Measurements from ENCODE around the gene YPEL3.

YPEL3 gene

DNA sequence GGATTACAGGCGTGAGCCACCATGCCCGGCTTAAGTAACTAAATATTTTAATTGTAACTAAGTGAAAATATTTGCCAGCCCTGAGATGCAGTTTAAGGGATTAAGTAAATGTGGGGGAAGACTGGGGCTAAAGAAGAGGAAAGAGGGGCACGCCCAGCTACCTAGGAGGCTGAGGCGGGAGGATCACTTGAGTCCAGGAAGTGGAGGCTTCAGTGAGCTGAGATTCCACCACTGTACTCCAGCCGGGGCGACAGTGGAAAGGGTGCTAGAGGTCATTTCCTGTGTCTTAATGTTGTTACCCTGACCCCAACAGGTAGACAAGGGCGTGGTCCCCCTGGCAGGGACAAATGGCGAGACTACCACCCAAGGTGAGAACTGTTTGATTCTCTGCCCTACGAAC is 27.7 kb downstream of the YPEL3 start:
- no peak for DNase-seq

GRCh38 chr16:30067584-30067916 is 28.5 kb downstream of the YPEL3 start:
- DNase-seq = no peak

GRCh38 chr16:30066761-30067583 is 29.0 kb downstream of the YPEL3 start:
- DNase-seq = no peak

DNA sequence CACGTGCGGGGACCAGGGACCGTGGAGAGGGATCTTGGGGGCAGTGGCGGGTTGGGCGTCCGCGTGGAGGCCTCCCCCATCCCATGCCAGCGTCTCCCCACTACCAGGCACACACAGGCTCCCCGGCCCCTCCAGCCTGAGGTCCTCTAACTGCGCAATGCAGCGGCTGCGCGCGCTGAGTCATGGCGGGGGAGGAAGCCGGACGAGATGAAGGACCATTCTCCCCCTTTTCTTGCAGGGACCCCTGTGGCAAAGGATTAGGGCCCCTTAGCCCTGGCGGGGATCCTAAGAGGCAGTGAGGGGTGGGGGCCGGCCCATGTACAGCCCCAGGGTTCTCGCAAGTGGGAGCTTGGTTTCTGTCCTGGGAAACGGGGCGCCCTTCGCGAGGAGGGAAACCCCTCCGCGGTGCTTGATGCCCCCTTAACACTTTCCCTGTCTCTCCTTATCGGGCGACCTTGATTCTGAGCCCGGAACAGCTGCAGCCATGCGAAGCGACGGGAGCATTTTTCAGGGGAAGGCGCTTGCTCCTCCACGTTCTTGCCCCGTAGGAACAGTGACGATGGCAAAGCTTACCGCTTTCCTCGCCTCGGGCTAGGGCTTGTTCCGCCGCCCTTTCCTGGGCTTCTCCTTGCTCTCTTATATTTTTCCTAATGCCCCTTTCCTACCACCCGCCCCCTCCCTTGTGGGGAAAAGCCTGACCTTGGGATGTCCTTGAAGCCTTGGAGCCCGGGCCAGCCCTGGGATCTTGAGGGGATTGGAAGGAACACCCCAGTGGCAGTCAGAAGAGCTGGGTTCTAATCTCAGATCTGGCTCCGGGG is 29.9 kb downstream of the YPEL3 start:
- DNase-seq = no peak

DNA sequence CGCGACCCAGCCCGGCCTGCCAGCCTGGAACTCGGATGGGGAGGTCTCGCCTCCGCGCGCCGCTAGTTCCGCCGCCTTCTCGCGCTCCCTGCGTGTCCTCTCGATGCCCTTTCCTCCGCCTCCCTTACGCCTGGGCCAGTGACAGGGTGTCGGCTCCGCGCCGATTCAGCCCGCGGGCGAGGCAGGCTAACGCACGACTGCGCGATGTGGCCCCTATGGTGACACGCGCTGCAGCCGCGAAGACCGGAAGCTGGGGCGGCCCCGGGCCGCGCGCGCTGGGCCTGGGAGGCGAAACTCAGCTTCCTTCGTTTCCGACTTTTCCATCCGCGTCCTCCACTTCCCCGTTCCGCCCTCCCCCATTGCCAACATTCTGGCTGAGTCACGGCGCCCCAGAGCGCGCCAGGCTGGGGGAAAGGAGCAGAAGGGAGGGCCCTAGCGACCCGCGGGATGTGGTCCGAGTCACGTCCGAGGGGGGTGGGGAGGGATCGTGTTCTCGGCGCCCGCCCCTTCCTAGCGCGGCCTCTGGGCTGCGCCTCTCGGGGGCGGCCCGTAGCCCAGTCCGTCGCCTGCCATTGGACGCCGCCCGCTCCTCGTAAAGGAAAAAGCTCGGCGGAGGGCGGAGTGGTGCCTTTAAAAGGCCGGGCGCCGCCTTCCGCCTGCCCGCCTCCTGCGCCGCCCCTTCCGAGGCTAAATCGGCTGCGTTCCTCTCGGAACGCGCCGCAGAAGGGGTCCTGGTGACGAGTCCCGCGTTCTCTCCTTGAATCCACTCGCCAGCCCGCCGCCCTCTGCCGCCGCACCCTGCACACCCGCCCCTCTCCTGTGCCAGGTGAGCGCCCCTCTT is 30.7 kb downstream of the YPEL3 start, which contains the start of gene ALDOA:
TSS of gene ALDOA (plus strand) at position 659 of the 841 bp plus-strand sequence. CDS start 1,138 bp downstream, outside the sequence.
- DNase-seq = peak; percentile 95

GRCh38 chr16:30064729-30065101 is 31.3 kb downstream of the YPEL3 start:
- DNase-seq = no peak

- peak; percentile 76 for DNase-seq
Measured at GRCh38 chr16:30063893-30064728, 31.9 kb downstream of the YPEL3 start.

- no peak for DNase-seq
Measured at GRCh38 chr16:30063278-30063892, 32.6 kb downstream of the YPEL3 start.

- no peak for DNase-seq
Measured at GRCh38 chr16:30060836-30061554, 35.0 kb downstream of the YPEL3 start.

DNA sequence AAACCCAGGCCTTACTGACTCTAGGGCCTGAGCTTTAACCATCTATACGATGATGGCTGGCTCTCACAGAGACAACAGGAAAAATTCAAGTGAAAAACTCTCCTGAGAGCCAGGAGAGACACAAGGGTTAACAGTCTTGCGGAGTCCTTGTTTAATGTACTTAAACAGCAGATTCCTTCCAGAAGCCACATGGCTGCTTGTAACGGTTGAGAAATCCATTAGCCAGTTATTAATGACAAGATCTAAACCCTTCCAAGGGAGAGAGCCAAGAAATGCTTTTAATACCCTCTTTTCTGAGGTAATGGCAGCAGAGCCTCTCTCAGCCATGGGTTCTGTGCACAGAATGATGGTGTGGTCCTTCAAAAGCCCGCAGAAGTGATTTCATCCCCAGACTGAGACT is 35.7 kb downstream of the YPEL3 start:
- DNase-seq = no peak

DNA sequence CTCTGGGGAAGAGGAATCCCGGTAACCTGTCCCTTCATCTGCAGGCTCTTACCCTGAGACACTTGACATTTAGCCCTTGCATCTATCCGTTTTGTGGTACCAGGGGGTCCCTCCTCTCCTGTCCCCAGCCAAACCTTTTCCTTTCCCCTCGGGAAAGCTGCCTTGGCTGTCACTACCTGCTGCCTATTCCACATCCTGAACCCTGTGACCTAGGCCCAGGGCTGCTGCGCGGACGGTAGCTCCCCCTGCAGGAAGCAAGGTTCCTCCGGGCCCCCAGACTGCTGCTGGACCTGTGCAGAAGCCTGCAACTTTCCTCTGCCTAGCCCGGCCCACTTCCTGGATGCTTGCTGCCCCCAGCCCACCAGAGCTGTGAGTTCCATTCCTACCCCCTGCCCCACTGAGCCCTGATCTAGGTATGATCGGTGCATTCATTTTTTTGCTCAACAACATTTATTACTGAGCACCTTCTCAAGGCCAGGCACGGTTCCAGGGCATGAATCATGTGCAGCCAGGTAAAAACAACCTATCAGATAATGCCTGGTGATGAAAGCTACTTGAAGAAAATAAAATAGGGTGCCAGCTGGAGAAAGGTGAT is 41.0 kb downstream of the YPEL3 start:
- peak; percentile 36 for DNase-seq

DNA sequence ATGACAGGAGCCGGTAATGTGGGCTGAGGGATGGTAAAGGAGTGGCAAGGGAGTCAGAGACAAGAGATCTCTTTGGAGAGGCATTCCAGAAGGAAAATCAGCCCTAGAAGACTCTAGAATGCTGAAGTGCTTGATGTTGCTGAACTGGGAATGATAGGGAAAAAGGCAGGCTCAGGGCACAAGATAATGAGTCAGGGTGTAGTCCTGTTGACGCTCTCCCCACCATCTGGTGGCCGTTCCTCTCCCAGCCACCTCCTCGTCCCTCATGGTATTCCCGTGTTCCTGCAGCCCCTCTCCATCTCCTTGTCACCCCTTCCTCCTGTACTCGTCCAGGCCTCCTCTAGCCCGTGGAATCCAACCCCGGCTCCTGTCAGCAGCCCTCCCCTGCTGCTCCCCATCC is 41.6 kb downstream of the YPEL3 start:
- no peak for DNase-seq

GRCh38 chr16:30053376-30054015 is 42.5 kb downstream of the YPEL3 start:
- no peak for DNase-seq

DNA sequence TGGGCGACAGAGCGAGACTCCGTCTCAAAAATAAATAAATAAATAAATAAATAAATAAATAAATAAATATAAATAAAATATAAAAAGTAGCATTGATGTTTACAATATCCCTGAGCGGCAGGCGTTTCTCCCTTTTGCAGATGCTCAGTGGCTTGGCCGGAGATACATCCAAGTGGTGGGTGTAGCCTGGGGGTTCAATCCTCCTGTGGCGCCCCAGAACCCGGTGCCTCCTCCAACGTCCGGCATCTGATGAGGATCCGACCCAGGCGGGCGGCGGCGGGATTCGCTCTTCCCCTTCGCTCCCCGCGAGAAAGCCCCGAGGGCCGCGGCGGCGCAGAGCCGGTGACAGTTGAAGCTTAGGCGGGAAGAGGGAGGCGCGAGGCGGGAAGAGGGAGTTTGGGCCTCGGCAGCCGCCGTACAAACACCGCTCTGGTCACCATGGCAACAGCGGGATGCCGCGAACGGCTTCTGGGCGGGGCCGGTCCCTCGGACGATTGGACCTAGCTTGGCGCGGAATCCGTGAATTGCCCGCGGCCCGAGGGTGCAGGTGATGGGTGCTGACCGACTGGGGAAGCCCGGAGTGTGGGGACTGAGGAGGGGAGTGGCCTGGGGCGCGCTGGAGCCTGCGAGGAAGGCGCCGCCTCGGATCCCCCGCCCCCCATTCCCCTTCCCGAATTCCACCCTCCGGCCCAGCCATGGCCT is 43.2 kb downstream of the YPEL3 start:
- DNase-seq = peak; percentile 87

GRCh38 chr16:30051518-30051917 is 44.5 kb downstream of the YPEL3 start:
- no peak for DNase-seq

- DNase-seq = no peak
Measured at GRCh38 chr16:30049871-30050270, 46.1 kb downstream of the YPEL3 start.

DNA sequence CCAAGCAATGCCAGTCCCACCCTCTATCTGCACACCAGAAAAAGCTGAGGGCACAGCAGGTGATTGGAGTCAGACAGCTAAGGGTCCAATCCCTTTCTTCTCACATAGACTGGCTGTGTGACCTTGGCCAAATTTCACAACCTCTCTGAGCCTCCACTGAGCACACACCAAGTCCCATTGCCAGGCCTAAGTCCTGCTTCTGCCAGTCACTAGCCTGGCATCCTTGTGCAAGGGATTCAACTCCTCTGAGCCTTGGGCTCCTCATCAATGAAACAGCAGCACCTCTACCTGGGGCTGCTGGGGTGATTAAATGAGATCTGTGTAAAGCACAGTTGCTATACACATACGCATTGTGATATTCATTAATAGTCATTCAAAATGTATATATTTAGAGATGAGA is 49.4 kb downstream of the YPEL3 start:
- no peak for DNase-seq

DNA sequence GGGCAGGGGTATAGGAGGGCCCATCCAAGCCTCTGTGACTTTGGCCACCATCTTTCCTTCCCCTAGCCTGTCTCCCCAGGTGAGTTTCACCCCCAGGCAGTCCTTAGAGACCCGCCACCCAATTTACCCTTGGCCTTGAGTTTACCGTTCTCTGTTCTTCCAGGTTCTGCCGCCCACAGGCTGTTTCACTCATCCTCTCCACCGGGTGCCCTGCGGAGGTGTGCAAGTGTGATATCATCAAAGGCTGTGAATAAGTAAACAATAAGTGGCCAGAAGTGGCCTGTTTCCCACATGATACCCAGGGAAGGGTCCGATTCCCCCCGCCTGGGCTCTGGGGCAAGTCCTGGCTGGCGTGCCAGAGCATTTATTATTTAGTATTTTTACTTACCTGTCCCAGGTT is 49.8 kb downstream of the YPEL3 start:
- DNase-seq = no peak
